OCI-LY3 (cell line): Measurements from ENCODE around the gene GNS.

ENCODE experiments used
- CTCF ChIP-seq: fragments of 200-600, 300-600 bp; sonication (generic); IDR thresholded peaks from 2 replicates; pipeline ENCODE4 v1.5.1; 2014; ENCODE audit warnings: antibody characterized with exemption, low read length, low read depth
- EZH2phosphoT487 ChIP-seq: fragments of 200-600 bp; shearing (Covaris generic); IDR thresholded peaks from 2 replicates; pipeline ENCODE4 v1.6.1; 2018; ENCODE audit warnings: antibody characterized with exemption, mixed run types, low read depth

- no peak for TF ChIP-seq CTCF
- no peak for TF ChIP-seq EZH2phosphoT487
Measured at GRCh38 chr12:64688715-64689114, 70.5 kb downstream of the GNS start.
